Stimulated activated CD8-positive, alpha-beta memory T cell treated with anti-CD3 and anti-CD28 coated beads, Interleukin-7, amount 100 ng/mL, for 48 hours (primary cell): ENCODE data around the gene CCT7.

ENCODE experiments used
- DNase-seq, 2 donors: peaks; one replicate each; pipeline ENCODE4 v3.0.0-alpha.2; 2020; ENCODE audit warnings: low read depth in 1 of 2; ENCODE audit errors: extremely low read depth in 1 of 2

The CCT7 gene

GRCh38 chr2:73291461-73292315 is 57.6 kb downstream of the CCT7 start:
- DNase-seq, result no peak

GRCh38 chr2:73292316-73292905 is 58.3 kb downstream of the CCT7 start:
- no peak for DNase-seq

GRCh38 chr2:73292906-73293533 is 58.9 kb downstream of the CCT7 start:
- no peak for DNase-seq

GRCh38 chr2:73293534-73294171 is 59.5 kb downstream of the CCT7 start, which contains the start of gene EGR4:
Gene EGR4 (minus strand): TSS chr2:73293548. CDS start chr2:73293317, 231 bp downstream.
- DNase-seq, result peak; percentile 70 to 86

- no peak for DNase-seq
Measured at GRCh38 chr2:73294239-73294638, 60.1 kb downstream of the CCT7 start.

GRCh38 chr2:73295751-73296400 is 61.8 kb downstream of the CCT7 start:
- no peak for DNase-seq

- DNase-seq, result no peak
Measured at GRCh38 chr2:73297151-73297559, 63.0 kb downstream of the CCT7 start.

GRCh38 chr2:73297586-73297985 is 63.5 kb downstream of the CCT7 start:
- DNase-seq, result no peak

- DNase-seq, result no peak
Measured at GRCh38 chr2:73300926-73301325, 66.8 kb downstream of the CCT7 start.

- no peak for DNase-seq
Measured at GRCh38 chr2:73301636-73302035, 67.5 kb downstream of the CCT7 start.
